K562 (cell line): ENCODE data around the gene SEMA3G. TPM values are rescaled to one million over a fixed set of nuclear protein-coding genes. Genes with fewer than 3 reads are reported as not detected.
A peak's percentile ranks its signal among the peaks of the same experiment; 100 is the strongest.

Experiments
- ATAC-seq: fragments of 200-7000 bp; cut with Tn5 transposase; 3 replicates; pipeline ENCODE4 v1.9.1; 2020; ENCODE audit warnings: moderate library complexity
- BruUV-seq: library from RNA; stranded (reverse); fragments of 400-500 nt; replicated peaks from 2 replicates; lab custom pipeline; 2021; lab: Mats Ljungman, UMichigan
- CTCF ChIA-PET: fragments of 300-600 bp; formaldehyde crosslinking; extraction: SDS; loops from one replicate; lab custom pipeline; 2021; ENCODE audit warnings: low intra/inter-chr PET ratio; lab: Yijun Ruan, JAX
- POLR2A ChIA-PET: fragments of 300-600, 350-650 bp; sonication (Branson Sonifier 250); formaldehyde crosslinking; extraction: SDS; loops from one replicate; lab custom pipeline; 2021; ENCODE audit warnings: antibody characterized with exemption, inconsistent platforms; lab: Yijun Ruan, JAX
- DNase-seq, 4 experiments: peaks; one replicate each; pipeline versions ENCODE4 v3.0.0 to v3.0.0-alpha.2; 2011 to 2018; ENCODE audit warnings: low spot score in 3 of 4, mixed read lengths in 3 of 4; ENCODE audit errors: extremely low read depth in 1 of 4
- FAIRE-seq: peaks from 2 replicates; lab custom pipeline; 2011; peaks lifted over from hg19 to GRCh38; lab: Jason Lieb, UNC
- H2AFZ ChIP-seq: 2 replicates; pipeline ENCODE4 v1.6.0; 2011; ENCODE audit warnings: low read depth, low read length, control low read depth, inconsistent platforms
- H3K27ac ChIP-seq: fragments of 200-600 bp; 3 replicates; pipeline ENCODE4 v1.8.0; 2011; ENCODE audit warnings: low read depth, mild to moderate bottlenecking, control low read depth, inconsistent platforms, low read length, moderate library complexity, mixed read lengths; ENCODE audit errors: extremely low read depth
- H3K27me3 ChIP-seq, 2 experiments: fragments of 300-600 bp in 1 of 2; 2 replicates in 1 of 2; 3 replicates in 1 of 2; pipeline versions ENCODE4 v1.6.0 to v1.8.0; 2011; ENCODE audit warnings: inconsistent platforms in 2 of 2, low read length in 2 of 2, mild to moderate bottlenecking in 1 of 2, mixed read lengths in 1 of 2, moderate library complexity in 1 of 2; ENCODE audit not compliant: control insufficient read depth in 2 of 2, insufficient read depth in 2 of 2
- H3K36me3 ChIP-seq: fragments of 300-600 bp; 3 replicates; pipeline ENCODE4 v1.8.0; 2011; ENCODE audit warnings: mild to moderate bottlenecking, low read length, inconsistent platforms; ENCODE audit not compliant: control insufficient read depth, insufficient read depth
- H3K4me1 ChIP-seq, 2 experiments: fragments of 200-600 bp in 1 of 2; replicated peaks in 1 of 2; 2 replicates in 1 of 2; 3 replicates in 1 of 2; pipeline versions ENCODE4 v1.5.1 to v1.8.0; 2011; ENCODE audit warnings: inconsistent platforms in 2 of 2, low read length in 2 of 2, mild to moderate bottlenecking in 1 of 2, mixed read lengths in 1 of 2, moderate library complexity in 1 of 2; ENCODE audit not compliant: control insufficient read depth in 2 of 2, insufficient read depth in 2 of 2
- H3K4me2 ChIP-seq: 2 replicates; pipeline ENCODE4 v1.6.1; 2011; ENCODE audit warnings: low read length, control low read depth, inconsistent platforms, mixed read lengths; ENCODE audit not compliant: insufficient read depth
- H3K4me3 ChIP-seq: fragments of 200-600 bp; sonication (generic), shearing (Covaris generic); 2 replicates; pipeline ENCODE4 v1.5.1; 2016; ENCODE audit warnings: control low read depth, inconsistent platforms
- H3K79me2 ChIP-seq: fragments of 200-600 bp; 3 replicates; pipeline ENCODE4 v1.8.0; 2011; ENCODE audit warnings: low read length, inconsistent platforms; ENCODE audit not compliant: control insufficient read depth, insufficient read depth
- H3K9ac ChIP-seq, 2 experiments: 2 replicates each; pipeline versions ENCODE4 v1.6.0 to v1.6.1; 2011; ENCODE audit warnings: low read depth in 2 of 2, low read length in 2 of 2, control low read depth in 1 of 2, inconsistent platforms in 1 of 2, mild to moderate bottlenecking in 1 of 2, mixed read lengths in 1 of 2; ENCODE audit not compliant: insufficient read depth in 1 of 2
- H3K9me1 ChIP-seq: one replicate; pipeline ENCODE4 v1.6.0; 2011; ENCODE audit warnings: inconsistent platforms, mild to moderate bottlenecking, low read length, moderate library complexity; ENCODE audit not compliant: control insufficient read depth, insufficient read depth
- H3K9me3 ChIP-seq: replicated peaks from 2 replicates; pipeline ENCODE4 v1.5.1; 2011; ENCODE audit warnings: low read depth, low read length, inconsistent platforms; ENCODE audit not compliant: control insufficient read depth, insufficient read depth
- H4K20me1 ChIP-seq: replicated peaks from 2 replicates; pipeline ENCODE4 v1.6.1; 2011; ENCODE audit warnings: low read length, inconsistent platforms, mixed read lengths; ENCODE audit not compliant: control insufficient read depth, insufficient read depth
- WGBS: fragments of 100-300 bp; shearing (Covaris generic); methylation state at CpG from one replicate; pipeline ENCODE4 v1.1.6; 2016; ENCODE audit warnings: low coverage, mixed read lengths; ENCODE audit not compliant: insufficient coverage; ENCODE audit errors: missing lambda C conversion rate; 5-methylcytosine and 5-hydroxymethylcytosine counted together
- in situ Hi-C: fragments of 300-500 bp; cut with MboI; formaldehyde crosslinking; loops from 4 replicates; pipeline ENCODE4 v1.15.0; 2018; ENCODE audit warnings: inconsistent platforms, mixed read lengths
- intact Hi-C: fragments of 100-400 bp; cut with micrococcal nuclease; formaldehyde crosslinking; loops from 2 replicates; pipeline ENCODE4 v1.14.2; 2022
- polyA plus RNA-seq, 8 experiments: library from polyadenylated mRNA; depleted of rRNA in 4 of 8; stranded (reverse) in 5 of 8; unstranded in 3 of 8; fragments of >200 nt; fragmentation: Nextera tagmentation in 2 of 8; fragmentation: Illumina TruSeq in 1 of 8; extraction: Ambion mirVana in 2 of 8; extraction: Trizol in 1 of 8; gene quantifications; 2 replicates each; pipeline versions ENCODE4 v1.2.1 to v1.2.3, GENCODE V29; 2011 to 2014; ENCODE audit warnings: inconsistent platforms in 1 of 8, missing spikeins in 1 of 8
- total RNA-seq, 7 experiments: library from RNA; depleted of rRNA in 6 of 7; stranded (reverse); fragments of >200 nt in 6 of 7; fragmentation: Illumina TruSeq in 2 of 7; extraction: Trizol in 2 of 7; gene quantifications; 2 replicates each; pipeline versions ENCODE4 v1.2.1 to v1.2.3, GENCODE V29; 2011 to 2021; ENCODE audit warnings: low replicate concordance in 1 of 7
- TF ChIP-seq, protein P1 (sequence below): IDR thresholded peaks from 3 replicates; pipeline ENCODE4 v1.6.1; 2011; ENCODE audit warnings: borderline replicate concordance, mild to moderate bottlenecking, moderate library complexity; ENCODE audit not compliant: insufficient read length; ENCODE audit errors: extremely low read depth

Gene SEMA3G
- total and polyA plus RNA-seq, 9 of the 15 experiments (the other 6 are each of a cell fraction or from before 2014, with no cell fraction given), result 0.04 to 0.07 (median 0.05) TPM; not detected in 6

- 0 out of 2 replicates have a peak overlapping the region, but pooled peaks have one; percentile 5 for H3K4me2 ChIP-seq
- no peak overlapping the region for H3K27ac ChIP-seq
- no peaks in the 10 kb centered on the region for H3K27me3 ChIP-seq
- peak overlapping the region in 1 of 2 experiments; percentile 61; a peak in 1 of 4 replicates for H3K9ac ChIP-seq
- H2AFZ ChIP-seq, result no peak overlapping the region
- no peaks in the 10 kb centered on the region for H4K20me1 ChIP-seq
- peak in 2 of 4 experiments; percentile 22 to 48 for DNase-seq
- ATAC-seq, result no peak
- POLR2A ChIA-PET, result interaction anchor here (0.6 to 1.5 kb wide), 2 partner anchors 14 to 268 kb away, joined by 3 to 4 read pairs; no protein-coding TSS in a partner anchor
- in situ Hi-C loops, result no loop called here
- H3K9me1 ChIP-seq, result no peaks in the 10 kb centered on the region
- no peak overlapping the region for H3K4me3 ChIP-seq
- no TSS peak for BruUV-seq
- intact Hi-C loops, result no loop called here
- FAIRE-seq, result no peak
- TF ChIP-seq, protein P1, sequence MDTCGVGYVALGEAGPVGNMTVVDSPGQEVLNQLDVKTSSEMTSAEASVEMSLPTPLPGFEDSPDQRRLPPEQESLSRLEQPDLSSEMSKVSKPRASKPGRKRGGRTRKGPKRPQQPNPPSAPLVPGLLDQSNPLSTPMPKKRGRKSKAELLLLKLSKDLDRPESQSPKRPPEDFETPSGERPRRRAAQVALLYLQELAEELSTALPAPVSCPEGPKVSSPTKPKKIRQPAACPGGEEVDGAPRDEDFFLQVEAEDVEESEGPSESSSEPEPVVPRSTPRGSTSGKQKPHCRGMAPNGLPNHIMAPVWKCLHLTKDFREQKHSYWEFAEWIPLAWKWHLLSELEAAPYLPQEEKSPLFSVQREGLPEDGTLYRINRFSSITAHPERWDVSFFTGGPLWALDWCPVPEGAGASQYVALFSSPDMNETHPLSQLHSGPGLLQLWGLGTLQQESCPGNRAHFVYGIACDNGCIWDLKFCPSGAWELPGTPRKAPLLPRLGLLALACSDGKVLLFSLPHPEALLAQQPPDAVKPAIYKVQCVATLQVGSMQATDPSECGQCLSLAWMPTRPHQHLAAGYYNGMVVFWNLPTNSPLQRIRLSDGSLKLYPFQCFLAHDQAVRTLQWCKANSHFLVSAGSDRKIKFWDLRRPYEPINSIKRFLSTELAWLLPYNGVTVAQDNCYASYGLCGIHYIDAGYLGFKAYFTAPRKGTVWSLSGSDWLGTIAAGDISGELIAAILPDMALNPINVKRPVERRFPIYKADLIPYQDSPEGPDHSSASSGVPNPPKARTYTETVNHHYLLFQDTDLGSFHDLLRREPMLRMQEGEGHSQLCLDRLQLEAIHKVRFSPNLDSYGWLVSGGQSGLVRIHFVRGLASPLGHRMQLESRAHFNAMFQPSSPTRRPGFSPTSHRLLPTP, result no peak
- peaks cover 78% of the 10 kb centered on the region; the same call in 2 of the 3 replicates for H3K36me3 ChIP-seq
- peaks cover 9 to 19% of the 10 kb centered on the region in 2 experiments; a peak in 4 of 5 replicates for H3K4me1 ChIP-seq
- 63% methylated on average over 4 of the region's 4 CpGs for WGBS
- CTCF ChIA-PET, result no interaction called here
- peaks cover 23% of the 10 kb centered on the region for H3K79me2 ChIP-seq
- no peaks in the 10 kb centered on the region for H3K9me3 ChIP-seq
Measured at GRCh38 chr3:52405601-52406110, 39.2 kb downstream of the SEMA3G start.
